ENCODE data around the gene SLC49A3.

SLC49A3 gene

DNA sequence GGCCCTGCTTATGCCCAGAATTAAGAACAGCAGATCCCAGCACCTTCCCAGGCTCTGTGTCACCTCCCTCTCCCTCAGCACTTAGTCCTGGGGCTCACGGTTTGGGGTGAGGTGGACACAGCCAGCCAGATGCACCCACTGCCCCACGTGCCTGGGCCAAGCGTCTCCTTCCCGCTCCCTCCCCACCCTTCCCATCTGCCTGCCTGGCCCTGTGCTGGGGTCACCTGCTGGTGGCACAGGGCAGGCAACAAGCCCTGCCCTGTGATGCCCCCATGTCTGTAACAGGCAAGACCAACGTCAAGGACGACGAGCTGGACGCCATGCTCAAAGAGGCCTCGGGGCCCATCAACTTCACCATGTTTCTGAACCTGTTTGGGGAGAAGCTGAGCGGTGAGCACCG is 9.3 kb downstream of the SLC49A3 start:
- Histone ChIP-seq H3K4me1 (ENCODE audit: control insufficient read depth, insufficient read depth, low read length) (peaks cover 30% of the 10 kb centered on the region), H3K27me3 (ENCODE audit: control insufficient read depth in 1 of 2, insufficient read depth in 2 of 2, low read length in 2 of 2) (peaks cover 30% of the 10 kb centered on the region in 2 donors), H3K27ac (ENCODE audit: low read length) (no peak overlapping the region)

DNA sequence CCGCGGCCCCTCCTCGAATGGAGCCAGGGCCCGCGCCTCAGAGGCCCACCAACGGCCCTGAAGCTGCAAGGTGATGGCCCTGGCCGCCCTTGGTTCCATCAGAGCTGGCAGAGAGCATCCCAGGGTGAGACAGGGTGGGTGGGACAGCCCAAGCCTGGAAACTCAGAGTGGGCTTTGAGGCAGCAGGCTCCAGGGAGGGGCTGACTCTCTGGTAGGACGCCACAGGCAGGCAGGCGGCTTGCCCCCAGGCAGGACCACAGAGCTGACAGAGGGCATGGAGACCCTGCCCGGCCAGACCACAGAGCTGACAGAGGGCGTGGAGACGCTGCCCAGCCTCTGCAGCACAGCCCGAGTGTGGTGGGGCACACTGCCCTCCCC is 9.9 kb downstream of the SLC49A3 start:
- Histone ChIP-seq H3K27me3 (ENCODE audit: control insufficient read depth in 1 of 2, insufficient read depth in 2 of 2, low read length in 2 of 2) (peaks cover 30% of the 10 kb centered on the region in 2 donors), H3K27ac (ENCODE audit: low read length) (no peak overlapping the region), H3K9me3 (ENCODE audit: control insufficient read depth in 2 of 2, low read length in 2 of 2) (no peaks in the 10 kb centered on the region), H3K36me3 (ENCODE audit: control insufficient read depth in 2 of 2, insufficient read depth in 2 of 2, low read length in 2 of 2) (no peaks in the 10 kb centered on the region), H3K9ac (ENCODE audit: low read length in 2 of 2) (no peak overlapping the region), H3K4me1 (ENCODE audit: control insufficient read depth, insufficient read depth, low read length) (peaks cover 30% of the 10 kb centered on the region), H3K4me3 (ENCODE audit: low read length in 2 of 2) (no peak overlapping the region)

More for the DNA sequence above, 9.3 kb downstream of the SLC49A3 start:
- H3K9me3 ChIP-seq (ENCODE audit: control insufficient read depth in 2 of 2, low read length in 2 of 2), result no peaks in the 10 kb centered on the region
- no peak overlapping the region for H3K9ac ChIP-seq (ENCODE audit: low read length in 2 of 2)
- no peak overlapping the region for H3K4me3 ChIP-seq (ENCODE audit: low read length in 2 of 2)
- H3K36me3 ChIP-seq (ENCODE audit: control insufficient read depth in 2 of 2, insufficient read depth in 2 of 2, low read length in 2 of 2), result no peaks in the 10 kb centered on the region

DNA sequence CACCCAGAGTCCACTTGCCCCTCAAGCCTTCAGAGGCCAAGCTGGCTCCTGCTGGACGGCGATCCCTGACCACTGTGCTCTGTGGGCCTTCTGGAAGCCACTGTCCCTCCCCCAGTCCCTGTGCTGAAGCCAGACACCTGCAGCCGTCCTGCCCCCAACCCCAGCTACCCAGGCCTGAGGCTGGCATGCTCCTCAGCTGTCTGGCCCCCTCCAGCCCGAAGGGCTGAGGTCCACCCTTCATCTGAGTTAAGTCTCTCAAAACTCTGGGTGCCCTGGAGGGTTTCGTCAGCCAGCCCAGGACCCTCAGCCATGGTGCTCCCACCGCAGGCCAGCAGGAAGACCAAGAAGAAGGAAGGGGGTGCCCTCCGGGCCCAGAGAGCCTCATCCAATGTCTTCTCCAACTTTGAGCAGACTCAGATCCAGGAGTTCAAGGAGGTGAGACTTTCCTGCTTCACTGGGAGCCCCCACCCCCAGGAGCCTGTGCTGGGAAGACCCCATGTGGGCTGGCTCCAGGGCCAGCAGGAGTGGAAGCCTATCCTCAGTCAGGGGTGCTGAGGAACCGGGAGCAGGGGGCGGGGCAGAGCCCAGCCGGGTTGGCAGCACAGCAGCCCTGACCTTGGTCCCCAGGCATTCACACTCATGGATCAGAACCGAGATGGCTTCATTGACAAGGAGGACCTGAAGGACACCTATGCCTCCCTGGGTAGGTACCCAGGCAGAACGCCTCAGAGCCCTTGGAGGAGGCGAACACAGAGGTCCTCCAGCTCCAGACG is 10.4 kb downstream of the SLC49A3 start:
- Histone ChIP-seq H3K27ac (ENCODE audit: low read length) (no peak overlapping the region), H3K27me3 (ENCODE audit: control insufficient read depth in 1 of 2, insufficient read depth in 2 of 2, low read length in 2 of 2) (peaks cover 28 to 30% of the 10 kb centered on the region in 2 donors), H3K4me3 (ENCODE audit: low read length in 2 of 2) (no peak overlapping the region), H3K9me3 (ENCODE audit: control insufficient read depth in 2 of 2, low read length in 2 of 2) (no peaks in the 10 kb centered on the region), H3K9ac (ENCODE audit: low read length in 2 of 2) (no peak overlapping the region), H3K36me3 (ENCODE audit: control insufficient read depth in 2 of 2, insufficient read depth in 2 of 2, low read length in 2 of 2) (no peaks in the 10 kb centered on the region), H3K4me1 (ENCODE audit: control insufficient read depth, insufficient read depth, low read length) (peaks cover 30% of the 10 kb centered on the region)

DNA sequence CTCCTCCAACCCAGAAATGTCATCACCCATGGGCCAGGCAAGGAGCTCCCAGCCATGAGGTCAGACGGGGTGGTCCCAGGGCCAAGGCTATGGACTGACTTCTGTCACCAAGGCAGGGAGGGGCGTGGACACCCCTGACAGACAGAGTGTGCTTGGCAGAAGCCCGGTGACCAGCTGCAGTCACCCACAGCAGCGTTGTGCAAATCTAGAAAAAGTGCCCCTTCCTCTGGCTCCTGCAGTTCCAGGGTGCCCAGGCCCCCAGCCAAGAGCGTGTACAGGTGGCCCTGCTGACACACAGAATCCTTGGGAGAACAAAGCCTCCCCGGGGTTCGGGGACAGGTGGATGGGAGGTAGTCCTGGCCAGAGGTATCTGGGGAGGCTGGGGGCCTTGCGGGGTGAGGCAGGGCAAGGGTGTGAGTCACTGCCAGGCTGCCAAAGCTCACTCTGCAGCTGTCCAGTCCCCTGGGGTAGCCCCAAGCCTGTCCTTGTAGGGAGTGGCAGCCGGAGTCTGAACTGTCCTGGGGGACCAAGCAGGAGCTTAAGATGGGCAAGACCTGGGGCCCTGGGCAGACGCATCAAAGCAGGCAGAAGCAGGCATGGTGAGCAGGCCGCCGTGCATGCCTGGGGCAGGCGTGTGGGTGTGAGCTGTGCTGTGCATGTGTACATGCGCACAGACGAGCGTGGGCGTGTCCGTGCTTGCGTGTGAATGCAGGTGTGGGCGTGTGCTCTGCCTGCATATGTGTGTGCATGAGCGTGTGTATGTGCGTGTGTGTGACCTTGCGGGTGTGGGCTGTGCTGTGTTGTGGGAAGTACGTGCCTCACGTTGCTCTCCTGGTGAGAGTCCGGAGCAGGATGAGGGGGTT is 11.3 kb downstream of the SLC49A3 start:
- Histone ChIP-seq H3K27ac (ENCODE audit: low read length) (no peak overlapping the region), H3K9ac (ENCODE audit: low read length in 2 of 2) (no peak overlapping the region), H3K9me3 (ENCODE audit: control insufficient read depth in 2 of 2, low read length in 2 of 2) (no peaks in the 10 kb centered on the region), H3K27me3 (ENCODE audit: control insufficient read depth in 1 of 2, insufficient read depth in 2 of 2, low read length in 2 of 2) (peaks cover 23 to 27% of the 10 kb centered on the region in 2 donors), H3K36me3 (ENCODE audit: control insufficient read depth in 2 of 2, insufficient read depth in 2 of 2, low read length in 2 of 2) (no peaks in the 10 kb centered on the region), H3K4me3 (ENCODE audit: low read length in 2 of 2) (no peak overlapping the region), H3K4me1 (ENCODE audit: control insufficient read depth, insufficient read depth, low read length) (peaks cover 36% of the 10 kb centered on the region)

DNA sequence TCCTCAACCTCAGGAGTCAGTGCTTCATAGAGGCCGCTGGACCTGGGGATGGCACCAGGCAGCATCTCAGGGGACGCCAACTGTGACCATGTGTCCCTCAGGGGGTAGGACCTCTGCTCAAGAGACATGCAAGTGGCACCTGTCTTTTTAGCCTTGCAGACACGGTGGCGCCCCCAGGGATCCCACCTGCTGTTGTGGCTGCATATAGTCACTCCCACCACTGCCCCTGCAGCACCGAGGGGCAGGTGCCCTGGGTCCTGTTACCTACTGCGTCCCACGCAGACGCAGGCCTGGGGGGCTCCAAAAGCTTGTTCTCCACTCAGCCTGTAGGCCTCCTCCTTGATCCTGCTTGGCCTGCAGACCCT is 12.1 kb downstream of the SLC49A3 start:
- peaks cover 21 to 23% of the 10 kb centered on the region in 2 donors for H3K27me3 ChIP-seq (ENCODE audit: control insufficient read depth in 1 of 2, insufficient read depth in 2 of 2, low read length in 2 of 2)
- H3K9ac ChIP-seq (ENCODE audit: low read length in 2 of 2), result no peak overlapping the region
- no peak overlapping the region for H3K27ac ChIP-seq (ENCODE audit: low read length)
- H3K4me3 ChIP-seq (ENCODE audit: low read length in 2 of 2), result no peak overlapping the region
- H3K9me3 ChIP-seq (ENCODE audit: control insufficient read depth in 2 of 2, low read length in 2 of 2), result no peaks in the 10 kb centered on the region
- peaks cover 35% of the 10 kb centered on the region for H3K4me1 ChIP-seq (ENCODE audit: control insufficient read depth, insufficient read depth, low read length)
- H3K36me3 ChIP-seq (ENCODE audit: control insufficient read depth in 2 of 2, insufficient read depth in 2 of 2, low read length in 2 of 2), result peaks cover 5 to 6% of the 10 kb centered on the region in 2 donors

DNA sequence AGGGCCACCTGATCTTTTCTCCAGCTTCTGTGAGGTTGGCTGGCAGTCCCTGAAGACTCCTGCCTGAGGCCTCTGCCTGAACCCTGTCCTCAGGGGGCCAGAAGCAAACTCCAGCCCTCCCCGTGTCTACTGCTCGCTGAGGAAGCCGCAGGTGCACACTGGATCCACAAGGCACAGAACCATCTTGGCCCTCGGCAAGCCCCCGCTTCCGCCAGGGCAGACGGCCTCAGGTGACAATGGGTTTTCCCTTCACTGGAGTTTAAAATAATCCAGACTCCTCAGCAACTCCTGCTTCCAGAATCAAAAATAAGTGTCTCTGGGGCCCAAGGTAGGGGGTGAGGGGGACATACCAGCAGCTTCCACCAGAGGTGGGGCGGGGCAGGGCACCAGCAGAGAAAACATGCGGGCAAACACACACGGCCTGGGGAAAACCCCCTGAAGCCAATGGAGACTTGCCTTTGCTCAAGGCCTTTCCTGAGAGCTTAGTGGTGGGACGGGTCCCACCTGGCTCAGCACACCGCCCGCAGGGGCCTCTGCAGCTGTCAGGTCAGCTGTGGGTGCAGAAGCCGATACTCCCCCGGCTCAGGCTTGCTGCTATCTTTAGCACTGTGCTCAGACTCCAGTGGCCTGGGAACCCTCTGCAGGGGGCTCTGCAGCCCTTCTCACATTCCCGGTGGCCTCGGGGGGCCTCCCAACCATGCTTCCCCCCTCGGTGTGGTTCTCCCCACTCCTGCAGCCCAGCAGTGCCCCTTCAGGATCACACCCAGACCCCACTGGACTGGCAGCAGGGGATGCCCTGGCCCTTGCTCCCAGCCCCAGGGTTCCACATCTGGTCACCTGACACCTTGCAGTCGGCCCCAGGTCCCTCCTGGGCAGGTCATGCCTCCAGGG is 12.7 kb downstream of the SLC49A3 start:
- Histone ChIP-seq H3K4me3 (ENCODE audit: low read length in 2 of 2) (no peak overlapping the region), H3K36me3 (ENCODE audit: control insufficient read depth in 2 of 2, insufficient read depth in 2 of 2, low read length in 2 of 2) (peaks cover 10 to 12% of the 10 kb centered on the region in 2 donors), H3K4me1 (ENCODE audit: control insufficient read depth, insufficient read depth, low read length) (peaks cover 31% of the 10 kb centered on the region), H3K9ac (ENCODE audit: low read length in 2 of 2) (peak overlapping the region in 1 of 2 donors; percentile 29), H3K27ac (ENCODE audit: low read length) (no peak overlapping the region), H3K27me3 (ENCODE audit: control insufficient read depth in 1 of 2, insufficient read depth in 2 of 2, low read length in 2 of 2) (peaks cover 21 to 22% of the 10 kb centered on the region in 2 donors), H3K9me3 (ENCODE audit: control insufficient read depth in 2 of 2, low read length in 2 of 2) (no peaks in the 10 kb centered on the region)

DNA sequence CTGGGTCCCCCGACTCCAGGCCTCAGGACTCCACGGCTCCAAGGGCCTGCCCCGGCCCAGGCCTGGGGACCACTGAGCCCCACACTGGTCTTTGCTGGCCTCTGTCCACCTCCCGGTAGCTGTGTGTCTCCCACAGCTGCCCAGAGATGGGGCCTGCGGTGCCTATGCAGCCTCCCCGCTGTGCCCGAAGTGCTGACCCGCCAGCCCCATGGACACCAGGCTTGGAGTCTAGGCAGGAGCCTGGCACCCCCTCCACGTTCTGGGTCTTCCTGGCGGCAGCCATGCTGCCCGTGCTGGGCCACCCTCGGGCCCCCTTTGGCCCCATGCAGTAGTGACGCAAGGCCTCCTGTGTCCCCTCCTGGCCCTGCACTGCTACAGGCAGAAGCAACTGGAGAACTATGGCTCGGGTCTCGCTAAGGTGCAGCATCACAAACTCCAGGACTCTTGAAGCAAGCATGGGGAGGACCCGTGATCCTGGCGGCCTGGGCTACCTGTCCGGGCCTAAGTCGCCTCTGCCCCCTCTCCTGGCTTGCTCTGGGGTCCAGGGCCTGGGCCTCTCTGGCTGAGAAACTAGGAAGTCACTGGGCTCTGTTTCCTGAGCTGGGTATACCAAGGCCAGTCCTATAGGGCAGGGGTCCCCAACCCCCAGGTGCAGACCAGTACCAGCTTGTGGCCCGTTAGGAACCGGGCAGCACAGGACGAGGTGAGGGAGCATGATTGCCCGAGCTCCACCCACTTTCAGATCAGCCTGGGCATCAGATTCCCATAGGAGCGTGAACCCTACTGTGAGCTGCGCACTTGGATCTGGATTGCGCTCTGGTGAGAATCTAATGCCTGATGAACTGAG is 13.7 kb downstream of the SLC49A3 start:
- no peaks in the 10 kb centered on the region for H3K9me3 ChIP-seq (ENCODE audit: control insufficient read depth in 2 of 2, low read length in 2 of 2)
- peak overlapping the region; percentile 81 to 93 for H3K4me3 ChIP-seq (ENCODE audit: low read length in 2 of 2)
- peaks cover 14 to 20% of the 10 kb centered on the region in 2 donors for H3K36me3 ChIP-seq (ENCODE audit: control insufficient read depth in 2 of 2, insufficient read depth in 2 of 2, low read length in 2 of 2)
- H3K4me1 ChIP-seq (ENCODE audit: control insufficient read depth, insufficient read depth, low read length), result peaks cover 22% of the 10 kb centered on the region
- H3K9ac ChIP-seq (ENCODE audit: low read length in 2 of 2), result peak overlapping the region; percentile 95 to 97
- H3K27ac ChIP-seq (ENCODE audit: low read length), result peak overlapping the region; percentile 78
- H3K27me3 ChIP-seq (ENCODE audit: control insufficient read depth in 1 of 2, insufficient read depth in 2 of 2, low read length in 2 of 2), result peaks cover 12 to 16% of the 10 kb centered on the region in 2 donors

DNA sequence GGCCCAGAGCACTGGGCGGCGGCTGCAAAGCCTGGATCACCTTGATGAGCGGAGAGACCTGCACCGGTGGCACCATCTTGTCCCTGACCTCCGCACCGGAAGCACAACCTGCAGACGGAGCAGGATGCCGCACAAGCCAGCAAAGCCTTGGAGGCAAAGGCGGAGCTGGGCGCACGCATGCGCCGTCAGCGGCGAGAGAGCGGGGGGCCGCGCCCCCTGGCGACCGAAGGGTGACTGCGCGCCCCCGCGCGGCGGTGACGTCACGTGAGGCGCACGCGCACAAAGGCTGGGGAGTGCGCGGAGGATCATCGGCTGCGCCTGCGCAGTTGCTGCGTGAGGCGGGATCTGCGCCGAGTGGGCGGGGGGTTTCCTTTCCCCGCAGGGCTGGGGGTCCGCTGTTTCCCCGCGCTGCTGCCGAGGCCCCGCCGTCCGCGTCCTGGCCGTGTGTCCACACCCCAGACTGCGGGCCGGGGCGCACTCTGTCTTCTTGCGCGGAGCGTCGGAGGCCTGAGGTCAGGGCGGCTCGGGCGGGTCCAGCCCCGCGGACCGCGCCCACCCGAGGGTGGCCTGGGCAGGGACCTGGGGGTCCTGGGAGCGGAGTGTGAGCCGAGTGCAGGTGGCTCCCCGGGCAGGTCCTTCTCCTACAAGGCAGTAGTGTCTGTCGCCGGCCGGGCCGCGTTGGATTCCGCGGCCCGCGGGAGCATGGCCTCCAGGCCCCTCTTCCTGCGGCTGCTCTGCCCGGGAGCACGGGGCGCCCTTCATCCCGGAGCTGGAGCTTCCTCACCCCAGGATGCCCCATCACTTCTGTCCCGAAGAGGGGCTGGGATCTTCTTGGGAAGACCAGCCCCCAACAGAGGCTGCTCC is 14.5 kb downstream of the SLC49A3 start, which contains the start of the genes ATP5ME and MYL5:
TSS of gene ATP5ME (minus strand) at position 105 of the 864 bp plus-strand sequence. CDS start at position 76, 29 bp downstream.
TSS of gene MYL5 (plus strand) at position 371 of the 864 bp plus-strand sequence. CDS start 3,485 bp downstream, outside the sequence.
- peaks cover 14 to 20% of the 10 kb centered on the region in 2 donors for H3K36me3 ChIP-seq (ENCODE audit: control insufficient read depth in 2 of 2, insufficient read depth in 2 of 2, low read length in 2 of 2)
- H3K27me3 ChIP-seq (ENCODE audit: control insufficient read depth in 1 of 2, insufficient read depth in 2 of 2, low read length in 2 of 2), result peaks cover 5 to 8% of the 10 kb centered on the region in 2 donors
- H3K4me1 ChIP-seq (ENCODE audit: control insufficient read depth, insufficient read depth, low read length), result peaks cover 20% of the 10 kb centered on the region
- H3K4me3 ChIP-seq (ENCODE audit: low read length in 2 of 2), result peak within 1 kb of the TSS; percentile 81 to 93
- peak within 1 kb of the TSS; percentile 95 to 97 for H3K9ac ChIP-seq (ENCODE audit: low read length in 2 of 2)
- H3K27ac ChIP-seq (ENCODE audit: low read length), result peak within 1 kb of the TSS; percentile 78
- H3K9me3 ChIP-seq (ENCODE audit: control insufficient read depth in 2 of 2, low read length in 2 of 2), result no peaks in the 10 kb centered on the region
